Dermis blood vessel endothelial cell (primary cell): Measurements from ENCODE around the gene DGKE. TPM values are rescaled to one million over a fixed set of nuclear protein-coding genes. Genes with fewer than 3 reads are reported as not detected.

Experiments used
- DNase-seq: peaks from one replicate; pipeline ENCODE4 v3.0.0; 2010
- total RNA-seq: library from RNA; depleted of rRNA; stranded (reverse); fragments of >200 nt; gene quantifications from 2 replicates; pipeline ENCODE4 v1.2.3, GENCODE V29; 2014

Gene DGKE
- total RNA-seq, 1 donor from 2014 or later, result 17.9 TPM

DNA sequence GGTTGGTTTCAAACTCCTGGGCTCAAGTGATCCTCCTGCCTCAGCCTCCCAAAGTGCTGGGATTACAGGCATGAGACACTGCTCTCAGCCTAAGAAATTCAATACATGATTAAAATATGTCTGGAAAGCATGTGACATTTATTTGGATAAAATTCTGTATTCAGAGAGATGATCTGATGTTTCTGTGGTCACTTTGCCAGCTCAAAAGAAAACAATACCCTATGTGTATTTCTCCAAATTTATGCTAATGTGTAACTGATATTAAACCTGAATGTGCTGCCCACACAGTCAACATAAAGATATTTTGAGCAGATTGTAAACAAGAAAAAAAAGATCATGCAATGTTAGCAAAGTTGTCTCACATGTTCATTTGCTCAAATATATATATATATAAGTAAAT lies 16.9 kb upstream of the DGKE start:
- no peak for DNase-seq

DNA sequence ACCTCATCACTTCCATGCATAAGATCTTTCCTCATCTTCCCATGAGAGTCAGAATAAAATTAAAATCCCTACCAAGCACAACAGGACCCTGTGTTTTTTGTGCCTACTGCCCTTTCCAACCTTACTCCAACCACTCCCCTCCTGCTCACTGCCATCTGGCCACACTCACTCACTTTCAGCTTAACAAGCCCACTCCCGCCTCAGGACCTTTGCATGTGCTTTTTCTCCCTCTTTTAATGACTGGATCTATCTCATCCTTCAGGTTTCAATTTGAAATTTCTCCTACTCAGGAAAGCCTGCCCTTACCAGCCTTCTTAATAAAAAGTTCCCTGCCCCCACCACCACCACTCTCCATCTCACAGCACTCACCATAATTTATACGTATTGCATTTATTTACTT lies 14.9 kb upstream of the DGKE start:
- no peak for DNase-seq

DNA sequence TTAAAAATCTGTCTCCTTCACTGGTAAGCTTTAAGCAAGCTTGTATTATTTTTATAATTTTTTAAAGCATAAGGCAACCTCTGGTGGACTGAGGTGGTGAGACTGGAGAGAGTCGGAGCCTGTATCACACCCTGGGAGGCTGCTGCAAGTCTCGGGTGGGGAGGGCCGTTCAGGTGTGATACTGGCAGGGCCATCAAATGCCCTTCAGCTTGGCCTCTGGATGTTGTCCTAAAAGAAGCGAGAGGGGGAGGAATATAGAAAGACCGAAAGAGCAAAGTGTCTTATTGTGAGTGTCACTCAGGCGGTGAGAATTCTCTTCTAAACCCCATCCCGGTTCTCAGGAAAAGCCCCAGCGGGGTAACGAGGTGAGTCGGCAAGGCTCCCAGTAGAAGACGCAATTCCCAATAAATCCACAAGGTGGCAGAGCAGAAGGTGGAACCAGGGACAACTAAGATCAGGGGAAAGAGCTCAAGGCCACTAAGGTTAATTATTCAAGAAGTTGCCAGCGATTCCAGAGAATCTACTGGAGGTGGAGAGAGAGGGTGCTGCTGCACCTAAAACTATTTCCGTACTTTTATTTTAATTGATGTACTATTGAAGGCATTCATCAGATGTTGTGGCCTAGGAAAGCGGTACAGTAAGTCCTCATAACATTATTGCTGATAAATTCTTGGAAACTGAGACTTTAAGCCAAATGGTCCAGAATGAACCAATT lies 14.4 kb upstream of the DGKE start:
- DNase-seq, result peak; percentile 90

DNA sequence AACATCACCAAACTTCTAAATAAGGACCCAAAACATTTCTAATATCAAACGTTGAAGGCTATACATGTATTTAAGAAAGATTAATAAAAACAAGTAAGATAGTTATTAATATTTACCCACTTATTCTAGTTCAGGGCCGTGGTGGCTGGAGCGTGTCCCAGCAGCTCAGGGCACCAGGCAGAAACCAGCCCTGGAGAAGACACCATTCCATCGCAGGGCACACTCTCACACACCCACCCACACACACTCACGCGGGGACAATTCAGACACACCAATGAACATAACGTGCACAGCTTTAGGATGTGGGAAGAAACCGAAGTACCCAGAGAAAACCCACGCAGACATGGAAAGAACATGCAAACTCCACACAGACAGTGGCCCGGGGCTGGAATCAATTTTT lies 13.7 kb upstream of the DGKE start:
- DNase-seq, result no peak

DNA sequence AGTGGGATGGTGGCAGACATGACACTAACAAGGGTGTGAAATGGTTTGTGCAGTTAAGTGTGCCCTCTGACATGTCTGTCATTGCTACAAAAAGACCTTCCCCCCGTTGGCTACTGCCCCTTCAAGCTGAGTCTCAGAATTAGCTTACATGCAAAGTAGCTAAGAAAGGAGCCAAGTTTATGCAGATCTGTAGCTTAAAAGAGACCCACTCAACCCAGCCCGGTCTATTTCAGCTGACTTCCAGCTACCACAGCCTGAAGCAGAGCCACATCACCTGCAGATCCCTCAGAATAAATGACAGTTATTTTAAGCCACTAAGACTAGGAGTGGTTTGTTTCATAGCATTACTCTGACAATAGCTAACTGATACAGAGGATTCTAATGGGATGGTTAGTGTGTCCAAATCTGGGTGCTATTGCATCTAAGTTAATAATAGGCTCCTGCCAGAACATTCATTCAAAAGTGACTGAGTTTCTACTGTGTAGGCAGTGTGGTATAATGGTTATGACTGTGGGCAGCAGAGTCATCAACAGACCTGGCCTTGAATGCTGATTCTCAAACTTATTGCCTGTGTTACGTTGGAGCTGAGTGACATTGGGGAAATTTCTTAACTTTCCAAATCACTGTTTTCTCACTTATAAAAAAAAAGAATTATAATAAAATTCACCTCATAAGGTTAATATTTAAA lies 12.0 kb upstream of the DGKE start:
- no peak for DNase-seq

DNA sequence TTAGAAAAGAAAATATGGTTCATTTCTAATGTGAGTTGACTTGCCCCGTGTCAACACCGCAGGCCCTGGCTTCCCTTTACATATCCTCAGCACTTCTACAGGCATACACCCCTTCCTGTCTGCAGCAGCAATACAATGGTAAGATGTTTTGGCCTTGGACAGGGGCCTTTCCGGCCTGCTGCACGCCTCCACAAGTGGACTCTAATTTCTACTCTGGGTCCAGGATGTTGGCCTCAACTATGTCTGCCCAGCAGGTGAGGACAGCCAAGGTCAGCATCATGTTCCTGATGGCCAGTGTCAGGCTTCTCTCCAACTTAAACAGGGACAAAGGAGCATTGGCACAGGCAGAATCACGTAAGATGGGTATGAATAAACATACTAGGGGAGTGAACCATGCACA lies 11.2 kb upstream of the DGKE start:
- DNase-seq, result peak; percentile 84

DNA sequence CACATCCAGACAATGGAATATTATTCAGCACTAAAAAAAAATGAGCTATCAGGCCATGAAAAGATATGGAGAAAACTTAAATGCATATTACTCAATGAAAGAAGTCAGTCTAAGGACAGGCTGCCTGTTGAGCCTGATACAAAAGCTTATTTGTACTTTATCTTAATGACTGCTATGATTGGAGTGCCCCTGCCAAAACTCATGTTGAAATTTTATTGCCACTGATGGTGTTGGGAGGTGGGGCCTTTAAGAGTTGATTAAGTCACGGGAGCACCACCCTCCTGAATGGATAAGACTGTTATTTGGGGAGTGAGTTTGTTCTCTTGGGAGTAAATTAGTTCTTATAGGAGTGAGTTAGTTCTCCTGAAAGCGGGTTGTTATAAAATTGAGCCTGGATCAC lies 10.1 kb upstream of the DGKE start:
- DNase-seq, result no peak

DNA sequence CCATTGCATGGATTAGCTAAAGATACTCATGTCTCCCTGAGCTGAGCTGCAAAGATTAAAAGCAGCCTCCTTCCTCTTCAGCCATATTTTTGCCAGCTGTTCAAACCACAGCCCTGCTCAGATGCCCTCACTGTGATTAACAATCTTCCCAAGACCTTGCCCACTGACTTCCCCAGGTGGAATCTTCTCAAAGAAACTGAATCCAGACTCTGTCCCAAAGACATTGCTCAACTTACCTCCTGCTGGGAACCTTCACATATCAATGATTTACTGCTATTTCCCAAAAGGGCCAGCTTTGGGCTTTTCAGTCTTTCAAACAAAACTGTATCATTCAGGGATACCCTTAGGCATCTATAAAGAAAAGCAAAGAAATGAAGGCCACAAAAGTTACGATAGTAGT lies 9.4 kb upstream of the DGKE start:
- no peak for DNase-seq

DNA sequence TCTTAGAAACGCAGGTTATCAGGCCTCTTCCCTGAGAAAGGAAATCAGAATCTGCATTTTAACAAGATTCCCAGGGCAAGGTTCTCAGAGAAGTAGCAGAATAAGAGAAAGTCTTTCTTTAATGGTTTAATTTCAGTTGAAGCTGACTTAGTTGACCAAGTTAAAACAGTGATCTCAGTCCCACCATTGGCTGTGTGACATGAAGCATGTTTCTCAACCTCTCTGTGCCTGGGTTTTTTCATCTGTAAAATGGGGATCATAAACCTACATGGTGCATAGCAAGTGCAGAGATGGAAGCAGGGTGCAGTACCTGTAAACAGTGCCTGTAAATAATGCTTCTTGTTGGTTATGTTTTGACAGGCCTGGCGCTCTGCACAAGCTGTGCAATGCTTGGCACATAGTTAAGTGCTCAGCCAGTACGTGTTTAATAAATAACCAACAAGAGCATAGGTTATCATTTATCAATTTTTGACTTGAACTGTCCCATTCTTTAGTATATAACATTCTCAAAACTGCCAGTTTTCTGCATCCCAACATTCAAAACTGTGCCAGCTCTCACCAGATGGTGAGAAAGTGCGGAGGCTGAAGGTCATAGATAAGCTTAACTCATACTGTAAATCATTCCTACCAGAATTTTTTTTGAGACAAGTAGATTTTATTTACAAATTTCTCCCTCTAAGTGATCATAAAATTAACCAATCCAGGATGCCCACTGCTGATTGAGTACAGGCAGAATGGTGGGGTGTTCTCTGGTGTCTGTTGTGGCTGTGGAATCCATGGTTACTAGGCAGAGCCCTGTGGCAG lies 7.1 kb upstream of the DGKE start:
- no peak for DNase-seq

DNA sequence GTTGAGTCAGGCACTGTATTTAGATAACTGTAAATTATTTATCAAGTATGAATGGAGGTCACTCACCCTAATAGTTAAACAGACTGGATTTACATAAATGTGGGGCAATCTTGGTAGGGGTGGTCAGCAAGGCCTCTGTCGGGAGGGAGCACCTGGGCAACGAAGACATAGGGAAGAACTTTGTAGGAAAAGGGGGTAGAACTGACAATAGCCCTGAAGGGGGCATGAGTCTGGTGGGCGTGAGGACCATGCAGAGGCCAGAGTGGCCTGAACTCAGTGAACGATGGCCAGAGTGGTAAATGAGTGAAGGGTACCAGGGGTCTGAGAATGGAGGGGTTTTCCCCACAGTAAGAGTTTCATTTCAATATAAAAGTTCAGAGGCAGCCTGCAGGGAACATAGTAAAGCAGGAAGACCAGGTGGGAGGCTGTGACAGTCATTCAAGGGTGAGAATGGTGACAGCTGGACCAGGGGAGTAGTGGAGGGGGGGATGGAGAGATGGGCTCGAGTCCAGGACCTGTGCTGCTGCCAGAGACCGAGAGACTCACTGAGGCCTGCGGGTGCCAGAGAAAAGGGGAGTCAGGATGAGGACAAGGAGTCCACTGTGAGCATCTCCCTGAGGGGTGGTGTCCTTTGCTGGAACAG lies 3.1 kb upstream of the DGKE start:
- no peak for DNase-seq

DNA sequence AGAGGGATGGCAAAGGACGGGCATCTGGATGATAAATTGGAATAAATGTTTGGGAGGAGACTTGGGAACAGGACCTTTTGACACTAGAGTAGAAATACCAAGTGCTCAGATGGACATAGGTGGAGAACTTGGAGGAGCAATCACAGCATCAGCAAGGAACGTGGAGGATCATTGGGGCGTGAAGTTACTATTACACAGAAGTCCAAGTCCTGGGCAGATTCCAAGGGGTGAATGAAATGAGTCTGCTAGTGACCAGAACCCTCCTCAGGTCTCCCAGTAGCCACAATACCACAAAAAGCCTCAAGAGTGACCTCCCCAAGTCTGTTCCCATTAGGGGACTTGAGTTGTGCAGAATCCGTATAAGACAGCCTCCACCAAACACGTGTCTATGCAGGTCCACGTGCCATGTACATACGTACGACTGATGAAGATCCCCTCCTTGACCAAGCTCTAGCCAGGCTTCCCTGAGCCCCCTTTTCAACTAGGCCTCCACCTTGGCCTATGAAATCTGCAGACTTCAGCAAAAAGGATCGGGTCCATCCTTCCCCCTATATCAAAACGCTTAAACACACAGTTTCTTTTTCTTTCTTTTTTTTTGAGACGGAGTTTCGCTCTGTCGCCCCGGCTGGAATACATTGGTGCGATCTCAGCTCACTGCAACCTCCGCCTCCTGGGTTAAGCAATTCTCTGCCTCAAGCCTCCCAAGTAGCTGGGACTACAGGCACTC lies 2.4 kb upstream of the DGKE start:
- no peak for DNase-seq

DNA sequence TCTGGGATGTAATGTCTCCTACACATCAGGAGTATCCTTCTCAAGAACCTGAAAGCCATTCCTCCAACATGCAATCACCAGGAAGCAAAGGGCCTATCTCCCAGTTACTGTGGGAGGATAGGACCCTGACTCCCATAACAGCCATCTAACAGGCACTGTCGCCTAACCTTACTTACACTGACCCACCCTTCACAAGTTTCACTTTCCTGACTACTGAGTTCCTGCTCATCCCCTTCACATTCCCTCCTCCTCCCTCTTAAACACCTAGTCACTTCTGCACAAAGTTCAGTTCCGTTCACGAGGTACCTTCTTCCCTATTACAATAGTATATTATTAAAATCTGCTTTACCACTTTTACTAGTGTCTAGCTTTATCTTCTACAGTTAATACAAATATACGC lies 1.5 kb upstream of the DGKE start:
- no peak for DNase-seq

DNA sequence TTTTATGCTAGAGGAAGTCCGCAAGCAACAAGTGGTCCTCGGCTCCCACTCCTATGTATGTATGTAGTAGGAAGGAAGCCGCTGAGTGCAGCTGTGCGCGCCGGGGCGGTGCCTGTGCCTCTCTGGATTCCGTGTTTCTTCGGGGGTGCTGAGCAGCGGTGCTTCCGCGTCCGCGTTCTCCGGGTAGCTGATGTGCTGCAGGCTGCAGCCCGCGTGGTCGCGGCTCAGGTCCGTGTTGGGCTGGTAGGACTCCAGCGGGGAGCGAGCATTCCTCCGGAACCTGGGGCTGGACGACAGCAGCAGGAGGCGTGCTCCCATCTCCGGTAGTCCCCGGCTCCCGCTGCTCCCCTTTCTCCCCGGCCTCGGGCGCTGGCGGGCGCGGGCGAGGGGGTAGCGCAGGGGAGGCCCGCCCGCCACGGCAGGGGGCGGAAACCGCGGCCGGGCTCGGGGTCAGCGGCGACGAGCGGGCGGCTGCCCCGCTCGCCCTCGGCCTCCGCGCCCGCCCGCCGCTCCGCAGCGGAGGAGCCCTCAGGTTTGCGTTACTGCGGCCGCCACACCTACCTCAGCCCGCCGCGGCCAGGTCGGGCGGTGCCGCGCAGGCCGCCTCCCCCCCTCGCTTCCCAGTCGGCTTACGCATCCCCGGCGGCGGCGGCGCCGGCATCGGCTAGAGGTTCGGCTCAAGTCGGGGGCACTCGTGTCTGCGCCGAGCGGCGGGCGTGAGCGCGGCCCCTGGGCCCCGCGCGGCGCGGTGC lies 718 bp upstream of the DGKE start:
- DNase-seq, result peak; percentile 86

DNA sequence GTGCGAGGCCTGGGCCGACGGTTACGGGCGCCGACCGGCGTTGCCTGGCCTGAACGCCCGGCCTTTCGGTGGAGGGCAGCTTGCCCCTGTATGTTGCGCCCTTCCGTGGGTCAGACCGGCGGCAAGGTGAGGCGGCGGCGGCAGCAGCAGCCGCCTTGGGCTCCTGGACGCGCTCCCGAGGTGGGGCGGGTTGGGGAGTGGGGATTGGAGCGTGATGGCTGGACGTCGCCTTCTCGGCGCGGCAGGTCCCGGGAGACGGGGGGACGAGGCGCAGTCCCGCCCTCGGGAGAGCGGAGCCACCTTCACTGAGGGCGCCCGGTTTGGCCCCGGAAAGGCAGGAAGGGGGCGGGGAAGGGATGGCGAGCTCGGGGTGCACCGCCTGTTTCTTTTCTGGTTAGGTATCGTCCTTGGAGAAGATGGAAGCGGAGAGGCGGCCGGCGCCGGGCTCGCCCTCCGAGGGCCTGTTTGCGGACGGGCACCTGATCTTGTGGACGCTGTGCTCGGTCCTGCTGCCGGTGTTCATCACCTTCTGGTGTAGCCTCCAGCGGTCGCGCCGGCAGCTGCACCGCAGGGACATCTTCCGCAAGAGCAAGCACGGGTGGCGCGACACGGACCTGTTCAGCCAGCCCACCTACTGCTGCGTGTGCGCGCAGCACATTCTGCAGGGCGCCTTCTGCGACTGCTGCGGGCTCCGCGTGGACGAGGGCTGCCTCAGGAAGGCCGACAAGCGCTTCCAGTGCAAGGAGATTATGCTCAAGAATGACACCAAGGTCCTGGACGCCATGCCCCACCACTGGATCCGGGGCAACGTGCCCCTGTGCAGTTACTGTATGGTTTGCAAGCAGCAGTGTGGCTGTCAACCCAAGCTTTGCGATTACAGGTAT lies 671 bp downstream of the DGKE start:
- DNase-seq, result peak; percentile 52

DNA sequence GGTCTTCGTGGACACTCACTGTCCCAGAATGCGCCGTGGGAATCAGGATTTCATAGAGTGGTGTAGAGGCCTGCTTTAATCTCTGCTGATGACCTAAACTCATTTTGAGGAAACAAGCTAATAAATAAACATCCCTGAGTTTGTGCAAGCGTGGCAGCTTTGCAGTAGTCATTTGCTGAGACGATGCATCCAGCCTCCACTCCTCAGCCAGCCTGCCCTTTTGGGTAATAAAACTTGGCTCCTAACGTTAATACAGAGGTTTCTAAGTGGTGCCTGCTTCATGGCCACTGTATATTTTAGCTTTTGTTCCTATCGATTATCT lies 1.3 kb downstream of the DGKE start:
- peak; percentile 18 for DNase-seq

DNA sequence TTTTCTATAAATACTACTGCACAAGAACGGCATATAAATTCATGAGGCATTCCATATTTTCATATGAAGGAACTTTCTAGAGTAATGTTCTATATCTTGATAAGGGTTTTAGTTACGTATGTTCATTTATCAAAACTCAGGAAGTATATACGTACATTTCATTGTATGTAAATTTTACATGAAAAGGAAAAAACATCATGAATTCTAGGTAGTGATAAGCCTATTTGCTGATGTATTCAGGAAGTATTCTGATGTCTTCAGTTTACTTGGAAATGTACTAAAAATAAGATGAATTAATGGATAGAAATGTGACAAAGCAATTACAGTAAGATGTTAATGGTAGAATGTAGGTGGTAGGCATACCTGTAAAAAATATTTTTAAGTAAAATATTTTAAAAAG lies 4.7 kb downstream of the DGKE start:
- DNase-seq, result peak; percentile 46

DNA sequence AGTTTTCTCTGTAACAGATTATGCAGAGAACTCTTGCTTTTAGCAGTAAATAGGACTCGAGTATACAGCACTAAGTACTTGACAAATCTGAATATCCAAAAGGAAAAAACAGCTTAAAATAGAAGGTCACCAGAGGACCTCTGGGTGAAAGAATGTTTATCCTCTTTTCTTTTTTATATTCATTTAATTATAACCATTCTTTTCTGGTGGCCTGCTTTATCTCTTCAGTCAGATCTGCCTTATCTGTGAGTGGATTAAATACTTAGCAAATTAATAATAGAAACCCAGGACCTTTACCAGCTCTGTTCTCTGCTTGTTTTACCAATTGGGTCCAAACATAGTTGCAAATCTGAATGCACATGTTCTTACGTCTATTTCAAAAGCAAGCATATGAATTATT lies 8.6 kb downstream of the DGKE start:
- no peak for DNase-seq

DNA sequence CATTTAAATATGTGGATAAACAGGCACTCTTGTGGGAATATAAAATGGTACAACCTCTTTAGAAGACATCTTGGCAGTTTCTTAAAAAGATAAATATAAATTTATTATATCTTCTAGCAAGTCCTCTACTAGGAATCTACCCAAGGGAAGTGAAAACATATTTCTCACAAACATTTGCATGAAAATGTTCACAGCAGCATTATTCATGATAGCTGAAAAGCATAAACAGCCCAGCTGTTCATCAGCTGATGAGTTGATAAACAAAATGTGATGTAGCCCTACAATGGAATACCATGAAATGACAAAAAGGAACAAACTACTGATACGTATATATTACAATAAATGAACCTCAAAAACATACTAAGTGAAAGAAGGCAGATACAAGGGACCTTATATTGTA lies 12.0 kb downstream of the DGKE start:
- no peak for DNase-seq

DNA sequence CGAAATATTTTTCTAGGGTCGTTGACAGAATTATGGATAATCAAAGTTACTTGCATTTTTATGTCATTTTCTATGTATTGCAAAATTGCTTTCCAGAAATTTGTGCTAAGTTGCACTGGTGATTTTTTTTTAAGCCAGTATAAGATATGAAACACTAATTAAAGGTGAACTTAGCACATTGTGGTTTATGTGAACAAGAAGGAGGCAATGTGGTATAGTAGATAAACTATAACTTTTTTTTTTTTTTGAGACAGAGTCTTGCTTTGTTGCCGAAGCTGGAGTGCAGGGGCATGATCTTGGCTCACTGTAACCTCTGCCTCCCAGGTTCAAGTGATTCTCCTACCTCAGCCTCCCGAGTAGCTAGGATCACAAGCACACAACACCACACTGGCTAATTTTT lies 13.2 kb downstream of the DGKE start:
- DNase-seq, result no peak

DNA sequence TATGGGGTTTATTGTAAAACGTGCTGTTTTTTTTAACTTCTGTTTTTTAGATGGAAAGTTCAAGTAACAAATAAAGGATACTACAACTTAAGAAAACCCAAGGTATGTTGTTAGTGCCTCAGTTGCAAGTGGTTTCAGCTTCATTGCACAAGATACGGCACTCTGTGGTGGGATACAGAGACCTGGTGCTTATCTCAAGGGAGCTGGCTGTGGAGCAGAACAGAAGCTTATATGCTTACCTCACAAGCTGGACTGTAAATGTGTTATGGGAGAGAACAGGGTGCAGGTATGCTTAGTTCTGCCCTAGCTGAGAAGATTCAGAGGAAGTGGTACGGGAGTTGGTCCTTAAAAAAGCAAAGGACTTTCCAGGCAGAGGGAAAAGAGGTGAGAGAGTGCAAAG lies 15.2 kb downstream of the DGKE start:
- DNase-seq, result no peak

DNA sequence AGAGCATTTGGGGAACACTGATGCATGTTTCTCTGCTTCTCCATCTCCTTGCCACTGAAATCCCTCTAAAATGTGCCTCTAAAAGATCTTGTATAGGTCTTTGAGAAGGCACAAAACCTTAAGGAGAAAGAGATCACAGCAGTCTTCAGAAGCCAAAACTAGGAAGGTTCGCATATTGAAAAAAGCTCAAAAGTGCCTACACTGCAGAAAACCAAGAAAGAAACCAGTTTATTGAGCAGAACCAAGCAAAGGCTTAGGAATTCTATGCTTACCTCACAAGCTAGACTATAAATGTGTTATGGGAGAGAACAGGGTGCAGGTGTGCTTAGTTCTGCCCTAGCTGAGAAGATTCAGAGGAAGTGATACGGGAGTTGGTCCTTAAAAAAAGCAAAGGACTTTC lies 16.6 kb downstream of the DGKE start:
- no peak for DNase-seq
